Tibial nerve (tissue), 4 donors: Measurements from ENCODE around the gene TMEM176A. TPM values are rescaled to one million over a fixed set of nuclear protein-coding genes. Genes with fewer than 3 reads are reported as not detected.

Source experiments
- DNase-seq, 2 donors: peaks; one replicate each; pipeline ENCODE4 v3.0.0-alpha.2; 2019; ENCODE audit warnings: low spot score in 2 of 2
- H3K27ac ChIP-seq, 4 donors: fragments of 200-600 bp; sonication (generic) in 3 of 4; one replicate each; pipeline ENCODE4 v1.5.1; 2017 to 2019; ENCODE audit warnings: mild to moderate bottlenecking in 1 of 4
- H3K27me3 ChIP-seq, 2 donors: fragments of 200-600 bp; sonication (generic) in 1 of 2; one replicate each; pipeline versions ENCODE4 v1.5.1 to v1.6.0; 2017 to 2019
- H3K36me3 ChIP-seq, 3 donors: fragments of 200-600 bp; sonication (generic); one replicate each; pipeline ENCODE4 v1.5.1; 2018 to 2019
- H3K4me1 ChIP-seq, 4 donors: fragments of 200-600 bp; sonication (generic) in 3 of 4; one replicate each; pipeline ENCODE4 v1.5.1; 2017 to 2019
- H3K4me3 ChIP-seq, 4 donors: fragments of 200-600 bp; sonication (generic) in 3 of 4; one replicate each; pipeline ENCODE4 v1.5.1; 2017 to 2019; ENCODE audit warnings: mild to moderate bottlenecking in 1 of 4, moderate library complexity in 1 of 4
- H3K9me3 ChIP-seq, 4 donors: fragments of 200-600 bp; sonication (generic) in 3 of 4; one replicate each; pipeline ENCODE4 v1.5.1; 2017 to 2019
- EP300 ChIP-seq, 2 donors: sonication (generic); formaldehyde crosslinking; IDR thresholded peaks; one replicate each; pipeline ENCODE4 v1.6.1; 2017; ENCODE audit warnings: antibody characterized with exemption in 2 of 2, mild to moderate bottlenecking in 1 of 2
- POLR2A ChIP-seq, 2 donors: fragments of 450-650 bp; IDR thresholded peaks; one replicate each; pipeline ENCODE4 v1.6.1; 2017; ENCODE audit warnings: antibody characterized with exemption in 2 of 2, mild to moderate bottlenecking in 2 of 2, moderate library complexity in 2 of 2
- WGBS, 2 donors: methylation state at CpG; one replicate each; pipeline ENCODE4 v1.1.5; 2018; 5-methylcytosine and 5-hydroxymethylcytosine counted together
- total RNA-seq, 4 donors: library from RNA; depleted of rRNA; stranded (reverse); fragments of >200 nt; gene quantifications; one replicate each; pipeline ENCODE4 v1.1.0, GENCODE V29; 2016
- TF ChIP-seq, protein P1 (sequence below), 5 experiments: fragments of 200-600 bp in 3 of 5; fragments of 450-650 bp in 2 of 5; sonication (generic) in 3 of 5; IDR thresholded peaks; one replicate each; pipeline ENCODE4 v1.5.1; 2016 to 2019; ENCODE audit warnings: antibody characterized with exemption in 5 of 5, mild to moderate bottlenecking in 3 of 5, moderate library complexity in 2 of 5

TMEM176A gene
- total RNA-seq, 4 donors from 2014 or later, result 21.8 to 62.4 (median 36.1) TPM

GRCh38 chr7:150788474-150789269, 11.9 kb upstream of the TMEM176A start:
- H3K9me3 ChIP-seq, result no peaks in the 10 kb centered on the region
- 48 to 60% methylated on average over 9 of the region's 9 CpGs for whole genome bisulfite sequencing, 2 donors
- H3K27ac ChIP-seq, result peak overlapping the region; percentile 7 to 82 (median 68)
- H3K36me3 ChIP-seq, result peaks cover 0 to 22% (median 0%) of the 10 kb centered on the region in 3 donors
- DNase-seq, result peak in 1 of 2 donors; percentile 75
- no peak overlapping the region for H3K4me3 ChIP-seq
- H3K27me3 ChIP-seq, result no peaks in the 10 kb centered on the region
- H3K4me1 ChIP-seq, result peaks cover 0 to 55% (median 18%) of the 10 kb centered on the region in 4 donors
- TF ChIP-seq EP300 (IDR thresholded peaks at IDR 0.05) (peak in 1 of 2 donors; percentile 32), POLR2A (IDR thresholded peaks at IDR 0.05) (no peak)
- TF ChIP-seq, protein P1, sequence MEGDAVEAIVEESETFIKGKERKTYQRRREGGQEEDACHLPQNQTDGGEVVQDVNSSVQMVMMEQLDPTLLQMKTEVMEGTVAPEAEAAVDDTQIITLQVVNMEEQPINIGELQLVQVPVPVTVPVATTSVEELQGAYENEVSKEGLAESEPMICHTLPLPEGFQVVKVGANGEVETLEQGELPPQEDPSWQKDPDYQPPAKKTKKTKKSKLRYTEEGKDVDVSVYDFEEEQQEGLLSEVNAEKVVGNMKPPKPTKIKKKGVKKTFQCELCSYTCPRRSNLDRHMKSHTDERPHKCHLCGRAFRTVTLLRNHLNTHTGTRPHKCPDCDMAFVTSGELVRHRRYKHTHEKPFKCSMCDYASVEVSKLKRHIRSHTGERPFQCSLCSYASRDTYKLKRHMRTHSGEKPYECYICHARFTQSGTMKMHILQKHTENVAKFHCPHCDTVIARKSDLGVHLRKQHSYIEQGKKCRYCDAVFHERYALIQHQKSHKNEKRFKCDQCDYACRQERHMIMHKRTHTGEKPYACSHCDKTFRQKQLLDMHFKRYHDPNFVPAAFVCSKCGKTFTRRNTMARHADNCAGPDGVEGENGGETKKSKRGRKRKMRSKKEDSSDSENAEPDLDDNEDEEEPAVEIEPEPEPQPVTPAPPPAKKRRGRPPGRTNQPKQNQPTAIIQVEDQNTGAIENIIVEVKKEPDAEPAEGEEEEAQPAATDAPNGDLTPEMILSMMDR (IDR thresholded peaks at IDR 0.05), result no peak

DNA sequence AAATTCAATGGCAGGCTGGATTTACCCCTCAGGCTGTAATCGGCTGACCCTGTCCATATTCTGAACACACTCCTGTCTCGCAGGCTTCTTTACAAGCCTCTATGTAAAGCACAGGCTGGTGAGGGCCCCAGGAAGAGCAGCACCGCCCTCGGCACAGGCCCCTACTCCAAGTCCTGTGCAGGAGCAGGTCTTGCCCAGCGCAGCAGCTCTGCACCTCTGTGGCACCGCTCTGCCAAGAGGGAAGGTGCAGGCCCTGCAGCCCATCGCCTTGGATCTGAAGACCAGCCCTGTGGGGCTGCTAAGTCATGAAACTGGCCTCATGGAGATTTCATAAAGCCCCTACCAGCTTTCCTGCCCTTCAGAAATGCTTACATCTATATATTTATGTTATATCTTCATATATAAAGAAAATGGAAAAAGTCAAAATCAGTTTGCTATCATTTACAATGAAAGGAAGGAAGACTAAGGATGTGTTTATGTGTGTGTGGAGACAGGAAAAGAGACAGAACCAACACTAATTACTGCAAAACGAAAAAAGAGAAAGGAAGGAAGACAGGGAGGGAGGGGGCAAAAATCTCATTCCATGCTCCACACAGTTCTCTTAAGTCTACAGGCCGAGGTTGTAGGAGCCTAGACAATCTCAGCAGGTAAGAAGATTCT, 10.0 kb upstream of the TMEM176A start:
- Histone ChIP-seq H3K27me3 (no peaks in the 10 kb centered on the region), H3K27ac (no peak overlapping the region), H3K4me3 (no peak overlapping the region), H3K9me3 (no peaks in the 10 kb centered on the region), H3K36me3 (peaks cover 0 to 26% (median 0%) of the 10 kb centered on the region in 3 donors), H3K4me1 (peaks cover 0 to 38% (median 13%) of the 10 kb centered on the region in 4 donors)
- WGBS, 2 donors, result 76 to 80% methylated on average over 9 of the region's 9 CpGs
- TF ChIP-seq, protein P1 (IDR thresholded peaks at IDR 0.05), result no peak
- TF ChIP-seq EP300 (IDR thresholded peaks at IDR 0.05), result no peak
- TF ChIP-seq POLR2A (IDR thresholded peaks at IDR 0.05), result no peak
- DNase-seq, result no peak

- DNase-seq, result no peak
- TF ChIP-seq POLR2A (IDR thresholded peaks at IDR 0.05) (no peak), EP300 (IDR thresholded peaks at IDR 0.05) (no peak)
- TF ChIP-seq, protein P1 (IDR thresholded peaks at IDR 0.05), result no peak
- Histone ChIP-seq H3K27ac (no peak overlapping the region), H3K27me3 (no peaks in the 10 kb centered on the region), H3K4me3 (no peak overlapping the region), H3K9me3 (no peaks in the 10 kb centered on the region), H3K36me3 (peaks cover 0 to 26% (median 0%) of the 10 kb centered on the region in 3 donors), H3K4me1 (peaks cover 0 to 31% (median 13%) of the 10 kb centered on the region in 4 donors)
- 72 to 76% methylated on average over 5 of the region's 5 CpGs for WGBS, 2 donors
Observed at GRCh38 chr7:150791304-150791703, 9.3 kb upstream of the TMEM176A start.

DNA sequence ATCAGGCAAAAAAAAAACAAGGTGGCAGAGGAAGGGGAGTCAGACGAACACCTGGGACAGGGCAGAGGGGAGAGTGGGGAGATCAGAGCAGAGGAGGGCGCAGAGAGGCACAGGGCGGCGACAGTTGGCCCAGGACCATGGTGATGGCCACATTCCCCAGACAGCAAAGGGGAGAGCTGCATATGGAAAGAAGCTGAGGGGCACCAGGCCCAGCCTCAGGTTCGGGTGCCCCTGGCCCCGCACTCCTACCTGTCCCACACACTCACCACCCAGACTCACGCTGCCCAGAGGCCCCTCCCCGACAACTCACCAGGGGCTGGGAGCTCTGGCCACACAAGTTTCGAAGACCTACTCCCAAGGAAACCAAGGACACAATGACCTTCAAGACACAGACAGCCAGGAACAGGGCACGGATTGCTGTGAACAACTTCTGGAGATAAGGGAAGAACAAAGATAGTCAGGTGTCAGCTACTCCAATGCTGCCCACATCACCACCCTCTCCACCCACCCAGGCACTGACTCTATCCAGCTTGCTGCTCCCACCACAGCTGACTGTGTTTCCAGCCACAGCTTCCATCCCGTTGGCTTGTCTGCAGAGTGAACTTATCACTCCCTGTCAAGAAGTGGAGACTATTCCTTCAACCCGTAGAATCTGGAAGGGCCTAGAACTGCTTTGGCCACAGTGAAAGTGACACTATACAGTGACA, 8.7 kb upstream of the TMEM176A start:
- no peak for DNase-seq
- Histone ChIP-seq H3K4me3 (no peak overlapping the region), H3K27me3 (no peaks in the 10 kb centered on the region), H3K9me3 (no peaks in the 10 kb centered on the region), H3K27ac (no peak overlapping the region), H3K4me1 (peaks cover 0 to 25% (median 13%) of the 10 kb centered on the region in 4 donors), H3K36me3 (peaks cover 0 to 26% (median 0%) of the 10 kb centered on the region in 3 donors)
- WGBS, 2 donors, result 86 to 90% methylated on average over 12 of the region's 12 CpGs
- TF ChIP-seq EP300 (IDR thresholded peaks at IDR 0.05) (no peak), POLR2A (IDR thresholded peaks at IDR 0.05) (no peak)
- TF ChIP-seq, protein P1 (IDR thresholded peaks at IDR 0.05), result no peak
